HG03280 (cell line): ENCODE measurements around the gene KLK15.

Experiments
- ATAC-seq: cut with Tn5 transposase; IDR thresholded peaks from one replicate; pipeline ENCODE4 v1.9.1; 2021; ENCODE audit warnings: mild to moderate bottlenecking, moderate library complexity; ENCODE audit not compliant: unreplicated experiment

The KLK15 gene

GRCh38 chr19:50833117-50833801, at the start of gene KLK15:
KLK15 (minus strand) TSS chr19:50833574; CDS start chr19:50831492, 2,082 bp downstream.
- no peak for ATAC-seq

GRCh38 chr19:50882188-50882587, 48.8 kb upstream of the KLK15 start:
- no peak for ATAC-seq

GRCh38 chr19:50880241-50880640, 46.9 kb upstream of the KLK15 start:
- ATAC-seq = no peak

- no peak for ATAC-seq
Measured at GRCh38 chr19:50878851-50879250, 45.5 kb upstream of the KLK15 start.

- ATAC-seq = no peak
Measured at GRCh38 chr19:50877338-50877737, 44.0 kb upstream of the KLK15 start.

GRCh38 chr19:50876456-50876855, 43.1 kb upstream of the KLK15 start:
- no peak for ATAC-seq

GRCh38 chr19:50875795-50876422, 42.5 kb upstream of the KLK15 start:
- no peak for ATAC-seq

GRCh38 chr19:50874211-50874610, 40.8 kb upstream of the KLK15 start:
- no peak for ATAC-seq

- no peak for ATAC-seq
Measured at GRCh38 chr19:50873056-50873455, 39.7 kb upstream of the KLK15 start, which contains the start of gene KLK2. KLK2 (plus strand) TSS chr19:50873439; CDS start chr19:50873474, 35 bp downstream.

GRCh38 chr19:50870417-50871089, 37.2 kb upstream of the KLK15 start:
- ATAC-seq = no peak

GRCh38 chr19:50869479-50869878, 36.1 kb upstream of the KLK15 start:
- ATAC-seq = no peak

- no peak for ATAC-seq
Measured at GRCh38 chr19:50861496-50862286, 28.3 kb upstream of the KLK15 start.

- no peak for ATAC-seq
Measured at GRCh38 chr19:50861010-50861409, 27.6 kb upstream of the KLK15 start.

- ATAC-seq = no peak
Measured at GRCh38 chr19:50859849-50860248, 26.5 kb upstream of the KLK15 start.

GRCh38 chr19:50858886-50859285, 25.5 kb upstream of the KLK15 start:
- no peak for ATAC-seq

GRCh38 chr19:50857366-50857765, 24.0 kb upstream of the KLK15 start:
- ATAC-seq = no peak

GRCh38 chr19:50854636-50855410, 21.4 kb upstream of the KLK15 start, which contains the start of gene KLK3:
KLK3 (plus strand) TSS chr19:50854915; CDS start chr19:50854956, 41 bp downstream.
- no peak for ATAC-seq

- ATAC-seq = no peak
Measured at GRCh38 chr19:50851620-50852019, 18.2 kb upstream of the KLK15 start.

- no peak for ATAC-seq
Measured at GRCh38 chr19:50850738-50851137, 17.4 kb upstream of the KLK15 start.

GRCh38 chr19:50844296-50844935, 11.0 kb upstream of the KLK15 start:
- ATAC-seq = no peak
